Panc1 (cell line): ENCODE results near the gene ELOVL1. TPM values are rescaled to one million over a fixed set of nuclear protein-coding genes. Genes with fewer than 3 reads are reported as not detected.

Experiments
- ATAC-seq: fragments of 200-7000 bp; cut with Tn5 transposase; 2 replicates; pipeline ENCODE4 v1.9.1; 2020; ENCODE audit warnings: mild to moderate bottlenecking, moderate library complexity
- BruUV-seq: library from RNA; stranded (reverse); fragments of 400-500 nt; replicated peaks from 2 replicates; lab custom pipeline; 2021; lab: Mats Ljungman, UMichigan
- CTCF ChIA-PET: fragments of 300-600 bp; sonication (Branson Sonifier 250); formaldehyde crosslinking; loops from one replicate; lab custom pipeline; 2022; ENCODE audit warnings: antibody characterized with exemption; lab: Charles Lee
- POLR2A ChIA-PET: fragments of 300-600 bp; sonication (Branson Sonifier 250); formaldehyde crosslinking; loops from one replicate; lab custom pipeline; 2022; ENCODE audit warnings: antibody characterized with exemption; lab: Charles Lee
- DNase-seq: peaks from one replicate; pipeline ENCODE4 v3.0.0-alpha.2; 2010; ENCODE audit warnings: low read depth, low spot score
- H3K27ac ChIP-seq: 2 replicates; pipeline ENCODE4 v1.5.1; 2011; ENCODE audit warnings: mild to moderate bottlenecking, low read length, inconsistent platforms
- H3K27me3 ChIP-seq: fragments of 200-500 bp; sonication (Bioruptor generic); 2 replicates; pipeline ENCODE4 v1.6.0; 2014; ENCODE audit warnings: low read length, inconsistent platforms; ENCODE audit not compliant: control insufficient read depth, insufficient read depth
- H3K36me3 ChIP-seq: fragments of 200-500 bp; sonication (Bioruptor generic); 2 replicates; pipeline ENCODE4 v1.5.1; 2014; ENCODE audit warnings: inconsistent platforms, mild to moderate bottlenecking, low read length, moderate library complexity; ENCODE audit not compliant: control insufficient read depth, insufficient read depth
- H3K4me1 ChIP-seq: 2 replicates; pipeline ENCODE4 v1.5.1; 2011; ENCODE audit warnings: inconsistent platforms, mild to moderate bottlenecking, low read length, moderate library complexity; ENCODE audit not compliant: control insufficient read depth, insufficient read depth
- H3K4me3 ChIP-seq, 2 experiments: 2 replicates each; pipeline ENCODE4 v1.5.1; 2011 to 2012; ENCODE audit warnings: low read depth in 2 of 2, low read length in 2 of 2, mild to moderate bottlenecking in 2 of 2, inconsistent platforms in 1 of 2, moderate library complexity in 1 of 2
- H3K9me3 ChIP-seq: fragments of 200-500 bp; sonication (Bioruptor generic); 2 replicates; pipeline ENCODE4 v1.5.1; 2014; ENCODE audit warnings: low read depth, mild to moderate bottlenecking, inconsistent platforms, low read length, moderate library complexity; ENCODE audit not compliant: control insufficient read depth, insufficient read depth
- POLR2AphosphoS5 ChIP-seq: IDR thresholded peaks from 2 replicates; pipeline ENCODE4 v1.6.1; 2012; ENCODE audit warnings: mild to moderate bottlenecking, low read depth, low read length, moderate library complexity
- SIN3A ChIP-seq: IDR thresholded peaks from 2 replicates; pipeline ENCODE4 v1.6.1; 2012; ENCODE audit warnings: low read depth, mild to moderate bottlenecking, low read length, moderate library complexity, borderline replicate concordance; ENCODE audit not compliant: insufficient read depth
- in situ Hi-C: cut with HindIII; loops from 2 replicates; pipeline ENCODE4 v1.10.0; 2016; ENCODE audit warnings: low sequenced_read_pairs, low pct_unique_long_range_greater_than_20kb
- intact Hi-C: fragments of 100-400 bp; cut with micrococcal nuclease; formaldehyde crosslinking; loops from one replicate; pipeline ENCODE4 v1.10.0; 2022; ENCODE audit not compliant: unreplicated experiment
- total RNA-seq: library from RNA; stranded (reverse); gene quantifications from one replicate; pipeline ENCODE4 v1.2.1, GENCODE V29; 2021; ENCODE audit not compliant: unreplicated experiment
- TF ChIP-seq, protein P1 (sequence below), 2 experiments: IDR thresholded peaks; 2 replicates each; pipeline ENCODE4 v1.6.1; 2011 to 2012; ENCODE audit warnings: low read depth in 2 of 2, control low read depth in 1 of 2, low read length in 1 of 2, mild to moderate bottlenecking in 1 of 2, moderate library complexity in 1 of 2; ENCODE audit not compliant: insufficient read depth in 1 of 2
- TF ChIP-seq, protein P2 (sequence below): fragments of 450-650 bp; IDR thresholded peaks from 2 replicates; pipeline ENCODE4 v1.5.1; 2017; ENCODE audit warnings: mild to moderate bottlenecking

The ELOVL1 gene
- total RNA-seq, 1 experiment from 2014 or later, result 105 TPM

DNA sequence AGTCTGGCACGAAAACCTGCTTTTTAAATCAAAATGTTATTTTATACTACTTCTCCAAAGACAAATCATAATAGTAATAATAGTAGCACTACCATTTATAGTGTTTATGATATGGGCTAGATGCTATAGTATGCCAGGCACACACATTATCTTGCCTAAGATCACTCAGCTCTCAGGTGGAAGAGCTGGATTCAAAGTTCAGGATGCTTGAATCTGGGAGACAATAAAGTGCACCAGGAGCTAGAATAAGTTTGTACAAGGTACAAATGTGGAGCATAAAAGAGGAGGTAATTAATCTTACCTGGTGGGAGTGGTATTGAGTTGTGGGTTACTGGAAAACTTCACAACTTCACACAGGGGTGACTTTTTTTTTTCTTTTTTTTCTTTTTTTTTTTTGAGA, 10.0 kb upstream of the ELOVL1 start:
- in situ Hi-C loops, result no loop called here
- Histone ChIP-seq H3K4me1 (no peaks in the 10 kb centered on the region; the same call in 1 of the 2 replicates), H3K4me3 (no peak overlapping the region), H3K9me3 (no peaks in the 10 kb centered on the region), H3K36me3 (no peaks in the 10 kb centered on the region), H3K27ac (no peak overlapping the region), H3K27me3 (no peaks in the 10 kb centered on the region)
- POLR2A ChIA-PET, result interaction anchor here (0.6 to 0.8 kb wide), 2 partner anchors 47 to 128 kb away, joined by 6 to 7 read pairs; no protein-coding TSS in a partner anchor
- TF ChIP-seq SIN3A (no peak), POLR2AphosphoS5 (no peak)
- TF ChIP-seq, protein P1, sequence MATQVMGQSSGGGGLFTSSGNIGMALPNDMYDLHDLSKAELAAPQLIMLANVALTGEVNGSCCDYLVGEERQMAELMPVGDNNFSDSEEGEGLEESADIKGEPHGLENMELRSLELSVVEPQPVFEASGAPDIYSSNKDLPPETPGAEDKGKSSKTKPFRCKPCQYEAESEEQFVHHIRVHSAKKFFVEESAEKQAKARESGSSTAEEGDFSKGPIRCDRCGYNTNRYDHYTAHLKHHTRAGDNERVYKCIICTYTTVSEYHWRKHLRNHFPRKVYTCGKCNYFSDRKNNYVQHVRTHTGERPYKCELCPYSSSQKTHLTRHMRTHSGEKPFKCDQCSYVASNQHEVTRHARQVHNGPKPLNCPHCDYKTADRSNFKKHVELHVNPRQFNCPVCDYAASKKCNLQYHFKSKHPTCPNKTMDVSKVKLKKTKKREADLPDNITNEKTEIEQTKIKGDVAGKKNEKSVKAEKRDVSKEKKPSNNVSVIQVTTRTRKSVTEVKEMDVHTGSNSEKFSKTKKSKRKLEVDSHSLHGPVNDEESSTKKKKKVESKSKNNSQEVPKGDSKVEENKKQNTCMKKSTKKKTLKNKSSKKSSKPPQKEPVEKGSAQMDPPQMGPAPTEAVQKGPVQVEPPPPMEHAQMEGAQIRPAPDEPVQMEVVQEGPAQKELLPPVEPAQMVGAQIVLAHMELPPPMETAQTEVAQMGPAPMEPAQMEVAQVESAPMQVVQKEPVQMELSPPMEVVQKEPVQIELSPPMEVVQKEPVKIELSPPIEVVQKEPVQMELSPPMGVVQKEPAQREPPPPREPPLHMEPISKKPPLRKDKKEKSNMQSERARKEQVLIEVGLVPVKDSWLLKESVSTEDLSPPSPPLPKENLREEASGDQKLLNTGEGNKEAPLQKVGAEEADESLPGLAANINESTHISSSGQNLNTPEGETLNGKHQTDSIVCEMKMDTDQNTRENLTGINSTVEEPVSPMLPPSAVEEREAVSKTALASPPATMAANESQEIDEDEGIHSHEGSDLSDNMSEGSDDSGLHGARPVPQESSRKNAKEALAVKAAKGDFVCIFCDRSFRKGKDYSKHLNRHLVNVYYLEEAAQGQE (IDR thresholded peaks at IDR 0.05; ENCODE audit: insufficient read depth in 1 of 2, low read depth in 2 of 2, low read length in 1 of 2), result no peak
- TF ChIP-seq, protein P2, sequence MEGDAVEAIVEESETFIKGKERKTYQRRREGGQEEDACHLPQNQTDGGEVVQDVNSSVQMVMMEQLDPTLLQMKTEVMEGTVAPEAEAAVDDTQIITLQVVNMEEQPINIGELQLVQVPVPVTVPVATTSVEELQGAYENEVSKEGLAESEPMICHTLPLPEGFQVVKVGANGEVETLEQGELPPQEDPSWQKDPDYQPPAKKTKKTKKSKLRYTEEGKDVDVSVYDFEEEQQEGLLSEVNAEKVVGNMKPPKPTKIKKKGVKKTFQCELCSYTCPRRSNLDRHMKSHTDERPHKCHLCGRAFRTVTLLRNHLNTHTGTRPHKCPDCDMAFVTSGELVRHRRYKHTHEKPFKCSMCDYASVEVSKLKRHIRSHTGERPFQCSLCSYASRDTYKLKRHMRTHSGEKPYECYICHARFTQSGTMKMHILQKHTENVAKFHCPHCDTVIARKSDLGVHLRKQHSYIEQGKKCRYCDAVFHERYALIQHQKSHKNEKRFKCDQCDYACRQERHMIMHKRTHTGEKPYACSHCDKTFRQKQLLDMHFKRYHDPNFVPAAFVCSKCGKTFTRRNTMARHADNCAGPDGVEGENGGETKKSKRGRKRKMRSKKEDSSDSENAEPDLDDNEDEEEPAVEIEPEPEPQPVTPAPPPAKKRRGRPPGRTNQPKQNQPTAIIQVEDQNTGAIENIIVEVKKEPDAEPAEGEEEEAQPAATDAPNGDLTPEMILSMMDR, result no peak
- ATAC-seq, result no peak
- DNase-seq, result no peak
- BruUV-seq, result TSS peak; percentile 48
- intact Hi-C loops, result no loop called here
- CTCF ChIA-PET, result no interaction called here

DNA sequence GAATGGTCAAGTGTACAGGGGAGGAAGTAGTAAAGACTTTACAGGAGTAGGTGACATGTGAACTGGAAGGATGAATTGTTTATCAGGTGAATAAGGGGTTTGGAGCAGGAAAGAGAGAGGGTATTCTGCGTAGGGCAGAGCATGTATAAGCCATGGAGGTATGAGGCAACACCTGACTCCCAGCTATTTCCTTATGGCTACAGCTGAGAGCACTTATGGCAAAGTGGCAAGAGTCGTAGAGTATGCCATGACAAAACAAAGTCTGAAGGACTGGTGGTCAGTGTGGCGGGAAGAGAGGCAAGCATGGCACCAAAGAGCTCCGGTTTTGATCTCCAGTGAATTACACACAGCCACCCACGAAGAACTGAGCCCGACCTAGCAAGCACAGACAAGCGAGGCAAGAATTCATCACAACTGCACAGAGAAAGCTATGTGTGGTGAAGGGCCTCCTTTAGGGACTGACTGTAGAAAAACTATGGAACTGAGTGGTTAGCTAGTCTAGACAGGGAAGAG, 9.0 kb upstream of the ELOVL1 start:
- H3K36me3 ChIP-seq, result no peaks in the 10 kb centered on the region
- BruUV-seq, result no TSS peak
- TF ChIP-seq, protein P1 (IDR thresholded peaks at IDR 0.05; ENCODE audit: insufficient read depth in 1 of 2, low read depth in 2 of 2, low read length in 1 of 2), result no peak
- no peak for TF ChIP-seq POLR2AphosphoS5
- TF ChIP-seq SIN3A, result no peak
- TF ChIP-seq, protein P2, result no peak
- in situ Hi-C loops, result no loop called here
- DNase-seq, result no peak
- intact Hi-C loops, result no loop called here
- POLR2A ChIA-PET, result no interaction called here
- H3K4me3 ChIP-seq, result no peak overlapping the region
- CTCF ChIA-PET, result no interaction called here
- no peaks in the 10 kb centered on the region for H3K9me3 ChIP-seq
- ATAC-seq, result no peak
- no peak overlapping the region for H3K27ac ChIP-seq
- peaks cover 6% of the 10 kb centered on the region; the same call in 1 of the 2 replicates for H3K4me1 ChIP-seq
- no peaks in the 10 kb centered on the region for H3K27me3 ChIP-seq
